Measurements from ENCODE around the gene MCU.

GRCh38 chr10:72899545-72899944 lies 207.6 kb downstream of the MCU start:
- TF ChIP-seq CTCF (IDR thresholded peaks at IDR 0.05): no peak
- no peak for TF ChIP-seq POLR2A (IDR thresholded peaks at IDR 0.05)
- TF ChIP-seq POLR2AphosphoS5 (IDR thresholded peaks at IDR 0.05): no peak

All from gastroesophageal sphincter (tissue), 3 donors.